A549 (cell line): Measurements from ENCODE around the gene PSG1.
"Not testable (repeated sequence)": the region's sequence is repeated elsewhere in the genome, so short reads cannot be mapped to it uniquely, and the experiment has no call there.

Source experiments
- CHD2 ChIP-seq: fragments of 150-350 bp; IDR thresholded peaks from 2 replicates; pipeline ENCODE4 v1.6.1; 2014; ENCODE audit warnings: low read length; ENCODE audit not compliant: partially characterized antibody
- CTCF ChIP-seq: fragments of >200 bp; sonication (Bioruptor Twin); formaldehyde crosslinking; IDR thresholded peaks from 3 replicates; pipeline ENCODE4 v1.5.1; 2016
- MAFK ChIP-seq: fragments of 450-650 bp; IDR thresholded peaks from 2 replicates; pipeline ENCODE4 v1.6.1; 2014; ENCODE audit not compliant: partially characterized antibody
- SMC3 ChIP-seq: fragments of >200 bp; sonication (Bioruptor Twin); formaldehyde crosslinking; IDR thresholded peaks from 3 replicates; pipeline ENCODE4 v1.6.1; 2018; ENCODE audit warnings: inconsistent platforms
- TF ChIP-seq, protein P1 (sequence below): IDR thresholded peaks from 2 replicates; pipeline ENCODE4 v1.6.1; 2012; ENCODE audit warnings: low read depth, borderline replicate concordance
- TF ChIP-seq, protein P2 (sequence below): fragments of 200-600 bp; sonication (generic); IDR thresholded peaks from 2 replicates; pipeline ENCODE4 v1.6.1; 2016; ENCODE audit warnings: antibody characterized with exemption, mild to moderate bottlenecking, moderate library complexity

- not testable (repeated sequence) for TF ChIP-seq CHD2, CTCF, SMC3, MAFK
- TF ChIP-seq, protein P1, sequence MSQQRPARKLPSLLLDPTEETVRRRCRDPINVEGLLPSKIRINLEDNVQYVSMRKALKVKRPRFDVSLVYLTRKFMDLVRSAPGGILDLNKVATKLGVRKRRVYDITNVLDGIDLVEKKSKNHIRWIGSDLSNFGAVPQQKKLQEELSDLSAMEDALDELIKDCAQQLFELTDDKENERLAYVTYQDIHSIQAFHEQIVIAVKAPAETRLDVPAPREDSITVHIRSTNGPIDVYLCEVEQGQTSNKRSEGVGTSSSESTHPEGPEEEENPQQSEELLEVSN: not testable (repeated sequence)
- TF ChIP-seq, protein P2, sequence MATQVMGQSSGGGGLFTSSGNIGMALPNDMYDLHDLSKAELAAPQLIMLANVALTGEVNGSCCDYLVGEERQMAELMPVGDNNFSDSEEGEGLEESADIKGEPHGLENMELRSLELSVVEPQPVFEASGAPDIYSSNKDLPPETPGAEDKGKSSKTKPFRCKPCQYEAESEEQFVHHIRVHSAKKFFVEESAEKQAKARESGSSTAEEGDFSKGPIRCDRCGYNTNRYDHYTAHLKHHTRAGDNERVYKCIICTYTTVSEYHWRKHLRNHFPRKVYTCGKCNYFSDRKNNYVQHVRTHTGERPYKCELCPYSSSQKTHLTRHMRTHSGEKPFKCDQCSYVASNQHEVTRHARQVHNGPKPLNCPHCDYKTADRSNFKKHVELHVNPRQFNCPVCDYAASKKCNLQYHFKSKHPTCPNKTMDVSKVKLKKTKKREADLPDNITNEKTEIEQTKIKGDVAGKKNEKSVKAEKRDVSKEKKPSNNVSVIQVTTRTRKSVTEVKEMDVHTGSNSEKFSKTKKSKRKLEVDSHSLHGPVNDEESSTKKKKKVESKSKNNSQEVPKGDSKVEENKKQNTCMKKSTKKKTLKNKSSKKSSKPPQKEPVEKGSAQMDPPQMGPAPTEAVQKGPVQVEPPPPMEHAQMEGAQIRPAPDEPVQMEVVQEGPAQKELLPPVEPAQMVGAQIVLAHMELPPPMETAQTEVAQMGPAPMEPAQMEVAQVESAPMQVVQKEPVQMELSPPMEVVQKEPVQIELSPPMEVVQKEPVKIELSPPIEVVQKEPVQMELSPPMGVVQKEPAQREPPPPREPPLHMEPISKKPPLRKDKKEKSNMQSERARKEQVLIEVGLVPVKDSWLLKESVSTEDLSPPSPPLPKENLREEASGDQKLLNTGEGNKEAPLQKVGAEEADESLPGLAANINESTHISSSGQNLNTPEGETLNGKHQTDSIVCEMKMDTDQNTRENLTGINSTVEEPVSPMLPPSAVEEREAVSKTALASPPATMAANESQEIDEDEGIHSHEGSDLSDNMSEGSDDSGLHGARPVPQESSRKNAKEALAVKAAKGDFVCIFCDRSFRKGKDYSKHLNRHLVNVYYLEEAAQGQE: not testable (repeated sequence)
Measured at GRCh38 chr19:42897729-42898128, 18.2 kb upstream of the PSG1 start.
